B cell (primary cell): ENCODE results near the gene RARS1.

Source experiments
- EZH2 ChIP-seq: IDR thresholded peaks from 2 replicates; pipeline ENCODE4 v1.6.1; 2012; ENCODE audit warnings: borderline replicate concordance, low read depth, mild to moderate bottlenecking, moderate library complexity, low read length; ENCODE audit not compliant: insufficient read depth, poor library complexity, severe bottlenecking
- TF ChIP-seq, protein P1 (sequence below): fragments of 200-600 bp; IDR thresholded peaks from one replicate; pipeline ENCODE4 v1.8.0; 2022; ENCODE audit warnings: antibody characterized with exemption, mild to moderate bottlenecking

DNA sequence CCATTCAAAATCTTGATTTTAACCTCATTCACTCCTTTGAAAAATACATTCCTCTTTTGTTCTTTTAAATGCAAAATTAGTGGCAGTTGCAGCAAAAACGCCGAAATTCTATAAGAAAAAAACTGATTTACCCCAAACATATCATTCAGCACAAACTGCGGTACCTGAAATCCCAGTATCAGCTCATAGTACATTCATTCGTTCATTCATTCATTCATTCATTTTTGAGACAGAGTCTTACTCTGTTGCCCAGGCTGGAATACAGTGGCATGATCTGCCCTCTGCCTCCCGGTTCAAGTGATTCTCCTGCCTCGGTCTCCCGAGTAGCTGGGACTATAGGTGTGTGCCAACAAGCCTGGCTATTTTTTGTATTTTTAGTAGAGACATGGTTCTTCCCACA, 63.3 kb downstream of the RARS1 start:
- TF ChIP-seq EZH2: no peak
- TF ChIP-seq, protein P1, sequence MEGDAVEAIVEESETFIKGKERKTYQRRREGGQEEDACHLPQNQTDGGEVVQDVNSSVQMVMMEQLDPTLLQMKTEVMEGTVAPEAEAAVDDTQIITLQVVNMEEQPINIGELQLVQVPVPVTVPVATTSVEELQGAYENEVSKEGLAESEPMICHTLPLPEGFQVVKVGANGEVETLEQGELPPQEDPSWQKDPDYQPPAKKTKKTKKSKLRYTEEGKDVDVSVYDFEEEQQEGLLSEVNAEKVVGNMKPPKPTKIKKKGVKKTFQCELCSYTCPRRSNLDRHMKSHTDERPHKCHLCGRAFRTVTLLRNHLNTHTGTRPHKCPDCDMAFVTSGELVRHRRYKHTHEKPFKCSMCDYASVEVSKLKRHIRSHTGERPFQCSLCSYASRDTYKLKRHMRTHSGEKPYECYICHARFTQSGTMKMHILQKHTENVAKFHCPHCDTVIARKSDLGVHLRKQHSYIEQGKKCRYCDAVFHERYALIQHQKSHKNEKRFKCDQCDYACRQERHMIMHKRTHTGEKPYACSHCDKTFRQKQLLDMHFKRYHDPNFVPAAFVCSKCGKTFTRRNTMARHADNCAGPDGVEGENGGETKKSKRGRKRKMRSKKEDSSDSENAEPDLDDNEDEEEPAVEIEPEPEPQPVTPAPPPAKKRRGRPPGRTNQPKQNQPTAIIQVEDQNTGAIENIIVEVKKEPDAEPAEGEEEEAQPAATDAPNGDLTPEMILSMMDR: no peak
